Endothelial cell of umbilical vein (primary cell): Measurements from ENCODE around the gene RTP3. TPM values are rescaled to one million over a fixed set of nuclear protein-coding genes. Genes with fewer than 3 reads are reported as not detected.

Experiments used
- BruUV-seq: library from RNA; stranded (reverse); fragments of 400-500 nt; replicated peaks from 2 replicates; lab custom pipeline; 2021; lab: Mats Ljungman, UMichigan
- CTCF ChIA-PET: fragments of 300-600, 350-600 bp; sonication (Branson Sonifier 250); formaldehyde crosslinking; loops from one replicate; lab custom pipeline; 2021; ENCODE audit warnings: antibody characterized with exemption, inconsistent platforms; lab: Charles Lee
- POLR2A ChIA-PET: fragments of 300-600, 350-600 bp; sonication (Branson Sonifier 250); formaldehyde crosslinking; loops from one replicate; lab custom pipeline; 2021; ENCODE audit warnings: antibody characterized with exemption, inconsistent platforms; lab: Charles Lee
- DNase-seq: peaks from one replicate; pipeline ENCODE4 v3.0.0-alpha.2; 2011; ENCODE audit warnings: low read depth, low spot score
- FAIRE-seq: peaks from 2 replicates; lab custom pipeline; 2011; peaks lifted over from hg19 to GRCh38; lab: Jason Lieb, UNC
- H2AFZ ChIP-seq: 2 replicates; pipeline ENCODE4 v1.6.0; 2012; ENCODE audit warnings: low read depth, low read length, control low read depth, inconsistent platforms
- H3K27ac ChIP-seq: 2 replicates; pipeline ENCODE4 v1.5.1; 2011; ENCODE audit warnings: low read depth, mild to moderate bottlenecking, control low read depth, low read length, moderate library complexity; ENCODE audit not compliant: insufficient read depth
- H3K27me3 ChIP-seq, 2 experiments: 2 replicates each; pipeline versions ENCODE4 v1.6.0 to v1.6.1; 2011; ENCODE audit warnings: low read length in 2 of 2, mixed read lengths in 1 of 2; ENCODE audit not compliant: control insufficient read depth in 2 of 2, insufficient read depth in 2 of 2
- H3K36me3 ChIP-seq, 2 experiments: 2 replicates in 1 of 2; 3 replicates in 1 of 2; pipeline ENCODE4 v1.5.1; 2011; ENCODE audit warnings: low read length in 2 of 2, mild to moderate bottlenecking in 1 of 2, moderate library complexity in 1 of 2; ENCODE audit not compliant: control insufficient read depth in 2 of 2, insufficient read depth in 2 of 2; ENCODE audit errors: extremely low read depth in 1 of 2
- H3K4me1 ChIP-seq: 3 replicates; pipeline ENCODE4 v1.5.1; 2011; ENCODE audit warnings: mild to moderate bottlenecking, low read length; ENCODE audit not compliant: control insufficient read depth, insufficient read depth; ENCODE audit errors: extremely low read depth
- H3K4me2 ChIP-seq: 2 replicates; pipeline ENCODE4 v1.6.1; 2011; ENCODE audit warnings: low read length, control low read depth, mixed read lengths; ENCODE audit not compliant: insufficient read depth
- H3K4me3 ChIP-seq, 3 experiments: fragments of 200-600 bp in 1 of 3; sonication (generic), shearing (Covaris generic) in 1 of 3; replicated peaks in 1 of 3; 2 replicates each; pipeline ENCODE4 v1.5.1; 2011 to 2016; ENCODE audit warnings: control low read depth in 3 of 3, low read length in 3 of 3, mild to moderate bottlenecking in 2 of 3, inconsistent platforms in 1 of 3, low read depth in 1 of 3, moderate library complexity in 1 of 3; ENCODE audit not compliant: insufficient read depth in 1 of 3
- H3K79me2 ChIP-seq: 2 replicates; pipeline ENCODE4 v1.6.0; 2012; ENCODE audit warnings: low read length, inconsistent platforms; ENCODE audit not compliant: control insufficient read depth, insufficient read depth
- H3K9ac ChIP-seq: replicated peaks from 2 replicates; pipeline ENCODE3; 2011; ENCODE audit warnings: low read length, control low read depth; ENCODE audit not compliant: insufficient read depth; ENCODE audit errors: extremely low read depth
- H3K9me1 ChIP-seq: replicated peaks from 3 replicates; pipeline ENCODE4 v1.6.0; 2011; ENCODE audit warnings: mild to moderate bottlenecking, low read length; ENCODE audit not compliant: control insufficient read depth, insufficient read depth; ENCODE audit errors: extremely low read depth
- H3K9me3 ChIP-seq: replicated peaks from 2 replicates; pipeline ENCODE4 v1.5.1; 2012; ENCODE audit warnings: low read length, inconsistent platforms; ENCODE audit not compliant: control insufficient read depth, insufficient read depth
- H4K20me1 ChIP-seq: replicated peaks from 2 replicates; pipeline ENCODE3; 2011; ENCODE audit warnings: mild to moderate bottlenecking, low read length; ENCODE audit not compliant: control insufficient read depth, insufficient read depth; ENCODE audit errors: extremely low read depth
- CTCF ChIP-seq, 2 donors: IDR thresholded peaks; 1 replicate in 1 of 2; 2 replicates in 1 of 2; pipeline ENCODE4 v1.5.1; 2011; ENCODE audit warnings: low read length in 2 of 2, mild to moderate bottlenecking in 2 of 2, moderate library complexity in 2 of 2, control low read depth in 1 of 2, inconsistent platforms in 1 of 2, low read depth in 1 of 2; ENCODE audit not compliant: insufficient read depth in 1 of 2; ENCODE audit errors: extremely low read depth in 1 of 2
- EZH2 ChIP-seq: IDR thresholded peaks from 2 replicates; pipeline ENCODE4 v1.6.1; 2012; ENCODE audit warnings: borderline replicate concordance, low read depth, mild to moderate bottlenecking, moderate library complexity, low read length, inconsistent platforms; ENCODE audit not compliant: severe bottlenecking
- FOS ChIP-seq: IDR thresholded peaks from 2 replicates; pipeline ENCODE4 v1.6.1; 2011; ENCODE audit warnings: mild to moderate bottlenecking, low read length, moderate library complexity, borderline replicate concordance; ENCODE audit not compliant: insufficient read depth
- GATA2 ChIP-seq: IDR thresholded peaks from 2 replicates; pipeline ENCODE4 v1.7.0; 2011; ENCODE audit warnings: low read depth, mild to moderate bottlenecking, moderate library complexity, mixed read lengths, low read length; ENCODE audit not compliant: insufficient read length, insufficient read depth
- JUN ChIP-seq: IDR thresholded peaks from 2 replicates; pipeline ENCODE4 v1.6.1; 2011; ENCODE audit warnings: borderline replicate concordance, low read depth; ENCODE audit not compliant: insufficient read length, insufficient read depth
- MAX ChIP-seq: IDR thresholded peaks from 2 replicates; pipeline ENCODE4 v1.6.1; 2011; ENCODE audit not compliant: insufficient read depth, insufficient read length
- MYC ChIP-seq: IDR thresholded peaks from one replicate; pipeline ENCODE4 v1.6.1; 2011; ENCODE audit warnings: mild to moderate bottlenecking, low read depth, low read length
- POLR2A ChIP-seq: IDR thresholded peaks from 2 replicates; pipeline ENCODE4 v1.6.1; 2012; ENCODE audit warnings: low read depth, mild to moderate bottlenecking, control low read depth, low read length
- POLR2AphosphoS5 ChIP-seq: IDR thresholded peaks from 2 replicates; pipeline ENCODE4 v1.6.1; 2012; ENCODE audit warnings: low read depth, mild to moderate bottlenecking, control low read depth, low read length, moderate library complexity; ENCODE audit not compliant: insufficient read depth
- dilution Hi-C: fragments of 300-500 bp; cut with MboI; formaldehyde crosslinking; loops from one replicate; pipeline ENCODE4 v1.15.0; 2019; ENCODE audit warnings: low sequenced_read_pairs; ENCODE audit not compliant: extremely low pct_ligation_motif_present
- intact Hi-C: fragments of 100-400 bp; cut with micrococcal nuclease; formaldehyde crosslinking; loops from one replicate; pipeline ENCODE4 v1.10.0; 2022
- polyA plus RNA-seq, 4 experiments: library from polyadenylated mRNA; depleted of rRNA in 3 of 4; stranded (reverse) in 3 of 4; unstranded in 1 of 4; fragments of >200 nt; gene quantifications; 2 replicates each; pipeline versions ENCODE4 v1.2.1 to v1.2.3, GENCODE V29; 2011 to 2012; ENCODE audit warnings: missing spikeins in 1 of 4
- total RNA-seq: library from RNA; stranded (reverse); gene quantifications from 2 replicates; pipeline ENCODE4 v1.2.3, GENCODE V29; 2021

Gene RTP3
- total and polyA plus RNA-seq, 2 donors (not counting 3 experiments of a cell fraction or from before 2014, with no cell fraction given): 0.06 TPM; not detected in 1

GRCh38 chr3:46472736-46473135, 25.0 kb upstream of the RTP3 start:
- Histone ChIP-seq H3K4me3 (no peak overlapping the region), H3K4me2 (no peak overlapping the region), H3K9me1 (no peaks in the 10 kb centered on the region), H3K9ac (no peak overlapping the region), H2AFZ (no peak overlapping the region), H3K27ac (no peak overlapping the region), H3K27me3 (peaks cover 5 to 8% of the 10 kb centered on the region in 2 experiments), H3K9me3 (no peaks in the 10 kb centered on the region), H3K4me1 (no peaks in the 10 kb centered on the region), H3K36me3 (no peaks in the 10 kb centered on the region), H3K79me2 (no peaks in the 10 kb centered on the region), H4K20me1 (no peaks in the 10 kb centered on the region)
- dilution Hi-C loops (no loop called here), intact Hi-C loops (no loop called here)
- TF ChIP-seq GATA2 (no peak), JUN (no peak), MYC (no peak), POLR2A (no peak), FOS (no peak), CTCF (IDR thresholded peaks at IDR 0.05; ENCODE audit: extremely low read depth in 1 of 2, insufficient read depth in 1 of 2, low read depth in 1 of 2, low read length in 2 of 2) (no peak), EZH2 (no peak), MAX (no peak), POLR2AphosphoS5 (no peak)
- POLR2A ChIA-PET: no interaction called here
- CTCF ChIA-PET: interaction anchor here (1.4 kb wide), 1 partner anchor 16 kb away, joined by 7 read pairs; no protein-coding TSS in a partner anchor
- no peak for FAIRE-seq
- BruUV-seq: no TSS peak
- DNase-seq: no peak
